Upper lobe of right lung (tissue), 1 donor: ENCODE results near the gene RAPGEF2. TPM values are rescaled to one million over a fixed set of nuclear protein-coding genes. Genes with fewer than 3 reads are reported as not detected.

Experiments
- ATAC-seq: fragments of 200-7000 bp; cut with Tn5 transposase; one replicate; pipeline ENCODE4 v1.9.1; 2020; ENCODE audit warnings: mild to moderate bottlenecking, moderate library complexity
- DNase-seq: peaks from one replicate; pipeline ENCODE4 v3.0.0-alpha.2; 2020
- H3K27ac ChIP-seq: fragments of 200-600 bp; one replicate; pipeline ENCODE4 v1.8.0; 2022
- H3K27me3 ChIP-seq: fragments of 200-600 bp; one replicate; pipeline ENCODE4 v1.8.0; 2022; ENCODE audit warnings: mild to moderate bottlenecking
- H3K36me3 ChIP-seq: fragments of 200-600 bp; one replicate; pipeline ENCODE4 v1.8.0; 2022
- H3K4me1 ChIP-seq: fragments of 200-600 bp; one replicate; pipeline ENCODE4 v1.8.0; 2022
- H3K4me3 ChIP-seq: fragments of 200-600 bp; one replicate; pipeline ENCODE4 v1.8.0; 2022; ENCODE audit warnings: mild to moderate bottlenecking
- H3K9me3 ChIP-seq: fragments of 200-600 bp; one replicate; pipeline ENCODE4 v1.8.0; 2022
- intact Hi-C: fragments of 100-400 bp; cut with DNase I; formaldehyde crosslinking; loops from one replicate; pipeline ENCODE4 v1.11.0; 2022
- total RNA-seq: library from RNA; stranded (reverse); fragmentation: NEBNext Ultra II Directional; extraction: Animal tissue kit (Norgen Biotek cat#: 25700); gene quantifications from one replicate; pipeline ENCODE4 v1.2.1, GENCODE V29; 2021
- TF ChIP-seq, protein P1 (sequence below): fragments of 200-600 bp; IDR thresholded peaks from one replicate; pipeline ENCODE4 v1.8.0; 2022; ENCODE audit warnings: antibody characterized with exemption
- donor health status: DM: no; HTN: yes; CAD: no; lungs with severe emphysema.

RAPGEF2 gene
- total RNA-seq, 1 donor from 2014 or later = 61.3 TPM

DNA sequence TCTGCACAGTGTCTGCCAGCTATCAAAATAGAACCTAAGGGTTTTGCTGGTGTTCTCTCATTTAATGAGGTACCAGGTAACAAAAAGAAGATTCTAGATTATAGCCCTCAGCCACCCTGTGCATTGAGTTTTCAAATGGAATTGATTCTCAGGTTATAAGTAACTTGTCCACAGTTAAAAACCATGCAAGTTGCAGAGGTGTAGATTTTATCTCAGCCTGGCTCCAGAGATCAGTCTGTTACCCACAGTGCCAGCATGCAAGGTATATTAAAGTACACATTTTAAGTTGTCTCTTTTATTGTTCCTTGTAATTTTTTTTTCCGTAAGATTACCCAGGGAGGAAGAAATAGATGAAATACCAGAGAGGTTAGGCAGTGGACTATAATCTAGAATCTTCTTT lies 59.7 kb downstream of the RAPGEF2 start:
- Histone ChIP-seq H3K27ac (no peak overlapping the region), H3K4me1 (peaks cover 17% of the 10 kb centered on the region), H3K4me3 (no peak overlapping the region), H3K27me3 (no peaks in the 10 kb centered on the region), H3K9me3 (no peaks in the 10 kb centered on the region), H3K36me3 (no peaks in the 10 kb centered on the region)
- ATAC-seq (no peak), DNase-seq (no peak)
- TF ChIP-seq, protein P1, sequence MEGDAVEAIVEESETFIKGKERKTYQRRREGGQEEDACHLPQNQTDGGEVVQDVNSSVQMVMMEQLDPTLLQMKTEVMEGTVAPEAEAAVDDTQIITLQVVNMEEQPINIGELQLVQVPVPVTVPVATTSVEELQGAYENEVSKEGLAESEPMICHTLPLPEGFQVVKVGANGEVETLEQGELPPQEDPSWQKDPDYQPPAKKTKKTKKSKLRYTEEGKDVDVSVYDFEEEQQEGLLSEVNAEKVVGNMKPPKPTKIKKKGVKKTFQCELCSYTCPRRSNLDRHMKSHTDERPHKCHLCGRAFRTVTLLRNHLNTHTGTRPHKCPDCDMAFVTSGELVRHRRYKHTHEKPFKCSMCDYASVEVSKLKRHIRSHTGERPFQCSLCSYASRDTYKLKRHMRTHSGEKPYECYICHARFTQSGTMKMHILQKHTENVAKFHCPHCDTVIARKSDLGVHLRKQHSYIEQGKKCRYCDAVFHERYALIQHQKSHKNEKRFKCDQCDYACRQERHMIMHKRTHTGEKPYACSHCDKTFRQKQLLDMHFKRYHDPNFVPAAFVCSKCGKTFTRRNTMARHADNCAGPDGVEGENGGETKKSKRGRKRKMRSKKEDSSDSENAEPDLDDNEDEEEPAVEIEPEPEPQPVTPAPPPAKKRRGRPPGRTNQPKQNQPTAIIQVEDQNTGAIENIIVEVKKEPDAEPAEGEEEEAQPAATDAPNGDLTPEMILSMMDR = no peak
- intact Hi-C loops = no loop called here

DNA sequence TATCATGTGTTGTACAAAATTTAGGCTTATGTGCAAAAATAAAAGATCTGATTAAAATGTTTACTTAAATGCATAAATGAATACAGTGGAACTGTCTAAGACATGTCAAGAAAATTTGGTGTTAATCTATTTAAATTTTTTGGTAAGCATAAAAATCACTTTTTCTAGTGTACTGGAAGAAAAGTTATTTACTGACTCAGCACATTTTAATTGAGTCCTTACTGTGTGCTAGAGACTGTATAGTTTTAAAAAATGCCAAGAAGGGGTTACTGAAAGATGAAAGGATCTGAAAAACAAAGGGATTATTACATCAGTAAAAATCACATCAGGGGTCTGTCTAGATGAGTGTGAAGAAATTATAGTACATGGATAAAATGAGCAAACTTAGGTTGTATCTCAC lies 60.6 kb downstream of the RAPGEF2 start:
- TF ChIP-seq, protein P1 = no peak
- Histone ChIP-seq H3K4me1 (peaks cover 7% of the 10 kb centered on the region), H3K9me3 (no peaks in the 10 kb centered on the region), H3K27ac (no peak overlapping the region), H3K36me3 (no peaks in the 10 kb centered on the region), H3K27me3 (no peaks in the 10 kb centered on the region), H3K4me3 (no peak overlapping the region)
- no peak for DNase-seq
- intact Hi-C loops = no loop called here
- no peak for ATAC-seq

DNA sequence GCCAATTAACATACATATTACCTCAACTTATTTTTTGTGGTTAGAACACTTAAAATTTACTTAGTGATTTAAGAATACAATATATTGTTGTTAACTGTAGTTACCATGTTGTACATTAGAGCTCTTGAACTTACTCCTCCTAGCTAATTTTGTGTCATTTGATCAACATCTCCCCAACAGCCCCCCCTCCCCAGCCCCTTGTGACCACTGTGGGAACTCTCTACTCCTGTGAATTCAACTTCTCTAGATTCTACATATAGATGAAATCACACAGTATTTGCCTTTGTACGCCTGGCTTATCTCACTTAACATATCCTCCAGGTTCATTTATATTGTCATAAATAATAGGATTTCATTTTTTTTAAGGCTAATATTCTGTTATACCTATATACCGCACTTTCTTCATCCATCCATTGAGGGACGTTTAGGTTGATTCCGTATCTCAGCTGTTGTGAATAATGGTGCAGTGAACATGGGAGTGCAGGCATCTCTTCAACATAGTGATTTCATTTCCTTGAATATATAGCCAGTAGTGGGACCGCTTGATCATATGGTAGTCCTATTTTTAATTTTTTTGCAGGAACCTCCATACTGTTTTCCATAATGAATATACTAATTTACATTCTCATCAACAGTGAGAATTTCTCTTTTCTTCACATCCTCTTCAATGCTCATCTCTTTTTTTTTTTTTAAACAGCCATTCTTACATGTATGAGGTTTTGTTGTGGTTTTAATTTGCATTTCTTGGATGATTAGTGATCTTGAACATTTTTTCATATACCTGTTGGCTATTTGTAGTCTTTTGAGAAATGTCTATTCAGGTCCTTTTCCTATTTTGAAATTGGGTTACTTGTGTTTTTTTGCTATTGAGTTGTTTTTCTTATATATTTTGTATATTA lies 66.8 kb downstream of the RAPGEF2 start:
- H3K4me3 ChIP-seq = no peak overlapping the region
- no peaks in the 10 kb centered on the region for H3K27me3 ChIP-seq
- no peaks in the 10 kb centered on the region for H3K36me3 ChIP-seq
- peaks cover 14% of the 10 kb centered on the region for H3K4me1 ChIP-seq
- ATAC-seq = no peak
- no peak overlapping the region for H3K27ac ChIP-seq
- no peak for DNase-seq
- no peaks in the 10 kb centered on the region for H3K9me3 ChIP-seq
- intact Hi-C loops = no loop called here
- TF ChIP-seq, protein P1 = no peak

DNA sequence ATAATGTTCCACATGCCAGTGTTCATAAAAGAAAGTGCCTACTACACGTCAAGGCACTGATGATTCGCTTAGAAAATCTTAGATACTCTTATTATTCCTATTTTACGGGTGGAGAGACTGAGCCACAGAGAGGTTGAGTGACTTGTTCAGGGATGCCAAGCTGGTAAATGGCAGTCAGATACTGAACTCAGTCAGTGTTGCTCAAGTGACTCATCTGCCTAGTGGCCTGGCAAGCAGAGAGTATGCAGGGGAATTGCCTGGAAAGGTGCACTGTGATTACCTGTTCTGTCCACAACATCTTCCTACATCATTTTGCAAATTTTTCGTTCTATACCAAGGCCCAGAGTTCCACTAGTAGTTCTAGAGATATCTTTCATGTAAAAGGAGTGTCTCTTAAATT lies 68.4 kb downstream of the RAPGEF2 start:
- H3K4me3 ChIP-seq = no peak overlapping the region
- H3K27ac ChIP-seq = no peak overlapping the region
- DNase-seq (no peak), ATAC-seq (no peak)
- H3K4me1 ChIP-seq = peaks cover 26% of the 10 kb centered on the region
- H3K27me3 ChIP-seq = no peaks in the 10 kb centered on the region
- H3K36me3 ChIP-seq = no peaks in the 10 kb centered on the region
- no peaks in the 10 kb centered on the region for H3K9me3 ChIP-seq
- intact Hi-C loops = no loop called here
- TF ChIP-seq, protein P1 = no peak

DNA sequence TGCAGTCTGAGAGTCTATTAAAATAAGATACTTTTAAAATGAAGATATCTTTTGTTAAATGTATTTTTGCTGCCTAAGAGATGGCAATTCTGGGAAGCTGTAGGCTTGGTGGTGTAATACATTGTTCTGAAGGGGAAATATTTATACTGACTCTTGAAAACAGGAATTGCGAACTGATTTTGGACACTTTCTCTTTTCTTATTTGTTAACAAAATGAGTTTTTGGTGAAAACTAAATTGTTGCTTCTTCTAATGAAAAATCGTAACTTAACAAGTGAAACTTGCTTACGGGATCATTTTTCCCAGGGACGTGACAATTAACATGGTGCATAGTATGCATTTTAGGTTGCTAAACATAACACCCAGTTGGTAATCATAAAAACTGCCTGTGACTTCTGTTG lies 71.0 kb downstream of the RAPGEF2 start:
- Histone ChIP-seq H3K4me3 (no peak overlapping the region), H3K27me3 (no peaks in the 10 kb centered on the region), H3K27ac (no peak overlapping the region), H3K4me1 (peaks cover 46% of the 10 kb centered on the region), H3K36me3 (no peaks in the 10 kb centered on the region), H3K9me3 (no peaks in the 10 kb centered on the region)
- ATAC-seq = no peak
- DNase-seq = no peak
- intact Hi-C loops = no loop called here
- TF ChIP-seq, protein P1 = no peak
